ENCODE data around the gene CDNF.
A peak's percentile ranks its signal among the peaks of the same experiment; 100 is the strongest.
"Not testable (repeated sequence)": the region's sequence is repeated elsewhere in the genome, so short reads cannot be mapped to it uniquely, and the experiment has no call there.

The CDNF gene

DNA sequence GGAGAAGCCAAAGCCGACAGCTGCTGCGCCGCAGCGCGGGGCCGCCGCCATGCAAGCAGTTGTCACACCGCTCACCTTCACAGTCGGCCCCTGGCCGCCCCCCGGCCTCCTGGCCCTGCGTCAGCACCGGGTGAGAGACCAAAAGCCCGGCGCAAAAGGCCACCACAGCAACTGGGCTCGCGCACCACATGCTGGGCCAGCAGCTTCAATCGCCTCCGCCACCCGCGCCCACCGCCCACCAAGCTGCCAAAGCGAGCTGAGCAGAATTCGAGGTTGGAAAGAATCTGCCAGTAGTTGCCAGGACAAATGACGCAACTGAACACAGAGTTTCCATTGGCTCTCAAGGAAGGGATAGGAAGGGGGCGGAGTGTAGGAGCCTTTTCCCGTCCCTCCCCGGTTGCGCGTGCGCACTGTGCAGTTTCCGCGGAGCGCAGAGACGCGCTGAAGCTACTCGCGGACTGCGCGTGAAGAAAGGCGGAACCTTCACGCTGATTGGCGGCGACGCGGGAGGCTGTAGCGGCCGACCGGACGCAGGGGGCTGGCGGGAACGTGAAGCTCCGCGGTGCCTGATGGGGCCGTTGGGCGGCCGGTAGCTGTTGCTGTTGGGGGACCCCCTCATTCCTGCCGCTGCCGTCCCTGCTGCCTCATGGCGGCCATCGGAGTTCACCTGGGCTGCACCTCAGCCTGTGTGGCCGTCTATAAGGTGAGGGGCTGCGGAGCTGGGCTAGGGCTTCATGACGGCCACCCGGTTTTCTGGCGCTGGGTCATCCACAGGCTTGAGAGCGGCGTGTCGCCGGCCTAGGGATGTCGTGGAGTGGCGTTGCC lies at the start of gene CDNF, which contains the start of the genes HSPA14 and MSANTD7:
TSS of gene CDNF (minus strand) at position 281 of the 825 bp plus-strand sequence. CDS start at position 190, 91 bp downstream.
TSS of gene HSPA14 (plus strand) at position 550 of the 825 bp plus-strand sequence. CDS start at position 647, 97 bp downstream.
TSS of gene MSANTD7 (plus strand) at position 550 of the 825 bp plus-strand sequence. CDS start 3,979 bp downstream, outside the sequence.
- DNase-seq (ENCODE audit: low read depth in 2 of 2): peak; percentile 99

- DNase-seq (ENCODE audit: low read depth in 2 of 2): no peak
Measured at GRCh38 chr10:14884082-14884481, 46.2 kb upstream of the CDNF start.

GRCh38 chr10:14880229-14880628 lies 42.4 kb upstream of the CDNF start:
- DNase-seq (ENCODE audit: low read depth in 2 of 2): no peak

- no peak for DNase-seq (ENCODE audit: low read depth in 2 of 2)
Measured at GRCh38 chr10:14879928-14880193, 42.0 kb upstream of the CDNF start.

DNA sequence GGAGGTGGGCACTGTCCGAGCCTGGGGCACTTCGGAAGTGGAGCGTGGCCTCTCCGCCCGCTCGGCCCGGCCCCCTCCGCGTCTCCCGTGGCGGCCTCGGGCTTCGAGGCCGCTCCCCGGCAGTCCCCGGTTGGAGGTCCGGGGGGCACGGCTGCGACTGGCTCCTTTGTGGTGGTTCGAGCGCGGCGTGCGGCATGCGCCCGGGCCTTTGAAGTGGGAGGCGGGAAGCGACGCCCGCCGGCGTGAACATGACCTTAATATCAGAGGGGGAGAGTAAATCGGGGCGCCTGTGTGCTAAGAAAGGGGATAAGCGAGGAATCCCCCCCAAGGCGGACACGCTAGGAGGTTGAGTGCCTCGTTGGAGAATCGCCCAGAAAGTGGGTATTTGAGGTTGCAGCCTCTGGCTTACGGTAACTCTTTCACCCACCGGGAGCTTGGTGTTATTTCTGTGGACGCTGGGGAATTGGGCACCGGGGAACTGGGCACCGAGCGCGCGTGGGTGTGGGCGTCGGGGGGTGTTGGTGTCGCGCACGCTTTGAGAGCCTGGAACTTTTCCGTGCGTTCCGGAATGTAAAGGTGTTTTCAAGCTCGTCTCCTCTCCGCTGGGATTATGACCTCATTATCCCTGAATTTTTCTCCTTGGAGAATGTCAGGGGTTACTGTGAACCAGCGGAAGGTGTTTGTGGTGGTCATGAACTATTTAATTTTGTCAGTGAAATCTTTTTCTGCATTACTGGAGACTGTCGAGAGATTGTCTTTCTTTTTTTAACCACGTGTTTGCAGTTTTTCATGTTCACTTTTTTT lies 41.5 kb upstream of the CDNF start:
- DNase-seq (ENCODE audit: low read depth in 2 of 2): peak in 1 of 2 donors; percentile 28

- DNase-seq (ENCODE audit: low read depth in 2 of 2): peak; percentile 89 to 97
Measured at GRCh38 chr10:14878266-14879123, 40.7 kb upstream of the CDNF start, which contains the start of gene SUV39H2. TSS of gene SUV39H2 (plus strand) at chr10:14878866. CDS start at chr10:14878889, 23 bp downstream.

GRCh38 chr10:14876764-14877163 lies 38.9 kb upstream of the CDNF start:
- DNase-seq (ENCODE audit: low read depth in 2 of 2): no peak

DNA sequence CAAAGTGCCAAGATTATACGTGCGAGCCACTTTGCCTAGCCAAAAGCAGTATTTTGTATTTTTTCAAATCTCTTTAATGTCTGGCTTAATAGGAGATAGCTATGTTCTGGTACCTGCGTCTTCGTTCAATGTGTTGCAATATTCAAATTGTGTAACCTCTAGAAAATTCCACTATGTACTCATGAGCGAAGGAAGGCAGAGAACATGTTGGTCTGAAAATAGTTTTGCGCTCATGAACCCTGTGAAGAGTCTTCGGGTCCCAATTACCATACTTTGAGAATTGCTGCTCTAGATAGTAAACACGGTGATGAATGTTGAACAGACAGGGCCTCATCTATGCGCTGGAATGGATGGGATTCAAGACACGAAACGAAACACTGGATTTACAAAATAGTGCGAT lies 38.1 kb upstream of the CDNF start:
- no peak for DNase-seq (ENCODE audit: low read depth in 2 of 2)

- no peak for DNase-seq (ENCODE audit: low read depth in 2 of 2)
Measured at GRCh38 chr10:14873090-14873760, 35.4 kb upstream of the CDNF start.

DNA sequence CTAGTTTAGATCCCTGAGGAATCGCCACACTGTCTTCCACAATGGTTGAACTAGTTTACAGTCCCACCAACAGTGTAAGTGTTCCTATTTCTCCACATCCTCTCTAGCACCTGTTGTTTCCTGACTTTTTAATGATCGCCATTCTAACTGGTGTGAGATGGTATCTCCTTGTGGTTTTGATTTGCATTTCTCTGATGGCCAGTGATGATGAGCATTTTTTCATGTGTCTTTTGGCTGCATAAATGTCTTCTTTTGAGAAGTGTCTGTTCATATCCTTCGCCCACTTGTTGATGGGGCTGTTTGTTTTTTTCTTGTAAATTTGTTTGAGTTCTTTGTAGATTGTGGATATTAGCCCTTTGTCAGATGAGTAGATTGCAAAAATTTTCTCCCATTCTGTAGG lies 27.0 kb upstream of the CDNF start:
- DNase-seq (ENCODE audit: low read depth in 2 of 2): not testable (repeated sequence)

- not testable (repeated sequence) for DNase-seq (ENCODE audit: low read depth in 2 of 2)
Measured at GRCh38 chr10:14864466-14864865, 26.6 kb upstream of the CDNF start.

- DNase-seq (ENCODE audit: low read depth in 2 of 2): no peak
Measured at GRCh38 chr10:14860791-14861190, 23.0 kb upstream of the CDNF start.

- DNase-seq (ENCODE audit: low read depth in 2 of 2): no peak
Measured at GRCh38 chr10:14859775-14860174, 21.9 kb upstream of the CDNF start.

- DNase-seq (ENCODE audit: low read depth in 2 of 2): no peak
Measured at GRCh38 chr10:14859043-14859442, 21.2 kb upstream of the CDNF start.

DNA sequence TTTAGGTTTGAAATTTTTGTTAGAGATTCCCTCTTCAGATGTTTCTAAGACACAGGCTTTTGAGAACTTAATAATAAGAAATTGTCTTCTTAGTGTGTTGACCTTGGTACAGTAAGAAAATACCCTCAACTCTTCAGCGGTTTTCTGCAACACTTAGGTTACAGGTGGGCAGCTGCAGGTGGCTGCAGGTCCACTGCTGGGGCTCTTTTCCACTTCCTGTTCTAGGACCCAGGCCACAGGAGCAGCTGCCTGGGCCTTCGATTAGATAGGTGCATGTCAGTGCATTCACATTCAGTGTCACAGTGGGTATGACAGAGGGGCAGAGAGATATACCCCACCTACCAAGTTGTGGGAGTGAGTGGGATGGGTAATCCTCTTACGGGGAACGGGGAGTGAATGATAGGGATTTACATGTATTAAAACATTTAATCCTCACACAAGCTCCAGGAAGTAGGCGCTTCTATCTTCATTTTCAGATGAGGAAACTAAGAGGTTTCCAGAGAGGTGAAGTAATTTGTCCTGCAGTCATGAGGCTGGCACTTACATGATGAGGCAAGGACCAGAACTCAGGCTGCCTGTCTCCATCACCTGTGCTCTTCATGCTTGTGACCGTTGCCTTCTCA lies 20.6 kb upstream of the CDNF start:
- no peak for DNase-seq (ENCODE audit: low read depth in 2 of 2)

DNA sequence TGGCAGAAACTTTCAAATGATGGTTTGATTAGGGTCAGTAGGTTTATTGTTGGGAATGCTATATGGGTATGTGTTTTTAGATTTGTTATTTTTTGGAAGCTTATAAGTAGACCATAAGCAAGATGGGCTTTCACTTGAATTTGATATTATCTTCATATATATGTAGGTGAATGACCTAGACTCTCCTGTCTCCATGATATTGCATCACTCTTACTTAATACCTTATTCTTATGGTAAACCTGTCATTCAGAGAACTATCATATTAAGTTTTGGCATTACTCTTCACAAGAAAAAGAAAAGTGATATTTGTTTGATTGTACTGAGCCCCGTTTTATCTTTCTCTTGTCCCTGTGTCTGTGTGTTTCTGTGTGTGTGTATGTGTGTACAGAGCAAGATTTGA lies 17.6 kb upstream of the CDNF start:
- no peak for DNase-seq (ENCODE audit: low read depth in 2 of 2)

DNA sequence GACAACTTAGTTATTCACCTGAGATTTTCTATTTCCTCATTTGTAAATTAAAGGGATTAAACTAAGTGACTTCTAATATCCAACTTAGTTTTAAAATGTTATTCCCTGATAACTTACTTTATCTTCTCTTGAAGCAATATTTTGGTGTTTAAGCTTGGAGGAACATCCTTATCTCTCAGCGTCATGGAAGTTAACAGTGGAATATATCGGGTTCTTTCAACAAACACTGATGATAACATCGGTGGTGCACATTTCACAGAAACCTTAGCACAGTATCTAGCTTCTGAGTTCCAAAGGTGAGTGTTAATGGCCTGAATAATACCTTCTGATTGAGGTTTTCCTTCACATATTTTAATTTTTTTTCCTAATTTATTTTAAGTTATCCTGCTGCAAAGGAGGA lies 14.4 kb upstream of the CDNF start:
- DNase-seq (ENCODE audit: low read depth in 2 of 2): no peak

DNA sequence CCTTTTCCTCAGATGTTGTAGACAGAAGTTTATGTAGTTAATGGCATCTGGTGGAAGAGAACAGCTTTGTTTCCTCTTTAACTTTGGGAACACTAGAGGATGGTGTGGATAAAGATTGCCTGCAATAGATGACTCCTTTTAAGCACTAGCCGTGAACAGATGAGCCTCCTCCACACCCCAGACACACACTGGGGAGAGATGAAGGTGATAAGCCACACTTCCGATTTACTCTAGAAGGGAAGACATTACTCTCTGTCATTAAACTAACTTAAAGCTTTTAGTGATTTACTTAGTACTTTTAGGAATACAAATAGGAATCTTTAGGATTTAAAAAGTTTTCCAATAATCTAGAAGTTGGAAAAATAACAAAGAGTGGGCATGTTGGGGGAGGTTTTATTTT lies 7.1 kb upstream of the CDNF start:
- DNase-seq (ENCODE audit: low read depth in 2 of 2): no peak

DNA sequence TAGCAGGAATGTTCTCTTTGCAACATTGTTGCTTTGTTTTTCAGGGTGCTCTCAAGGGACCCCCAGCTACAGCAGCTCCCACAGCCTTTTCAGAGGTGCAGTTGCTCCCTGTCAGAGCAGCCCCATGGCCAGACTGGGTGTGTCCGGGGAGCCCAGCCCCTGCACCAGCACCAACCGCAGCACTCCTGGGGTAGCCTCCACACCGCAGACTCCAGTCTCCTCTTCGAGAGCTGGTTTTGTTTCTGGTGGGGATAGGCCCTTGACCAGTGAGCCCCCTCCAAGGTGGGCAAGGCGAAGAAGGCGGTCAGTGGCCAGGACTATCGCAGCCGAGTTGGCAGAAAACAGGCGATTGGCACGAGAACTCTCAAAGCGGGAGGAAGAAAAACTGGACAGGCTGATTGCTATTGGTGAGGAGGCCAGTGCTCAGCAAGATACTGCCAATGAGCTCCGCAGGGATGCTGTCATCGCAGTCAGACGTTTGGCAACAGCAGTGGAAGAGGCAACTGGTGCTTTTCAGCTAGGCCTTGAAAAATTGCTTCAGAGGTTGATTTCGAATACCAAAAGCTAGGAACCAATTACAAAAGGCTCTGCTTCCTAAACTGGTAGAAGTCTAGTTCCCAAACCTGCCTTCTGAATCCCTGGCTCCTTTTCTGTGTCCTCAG lies 5.6 kb upstream of the CDNF start:
- DNase-seq (ENCODE audit: low read depth in 2 of 2): no peak

GRCh38 chr10:14840178-14840577 lies 2.3 kb upstream of the CDNF start:
- no peak for DNase-seq (ENCODE audit: low read depth in 2 of 2)

All from stimulated activated CD8-positive, alpha-beta memory T cell treated with anti-CD3 and anti-CD28 coated beads, Interleukin-2, amount 100 ng/mL, for 48 hours (primary cell).